GM19372 (cell line): ENCODE data around the gene OXER1.

ENCODE experiments used
- ATAC-seq: cut with Tn5 transposase; IDR thresholded peaks from one replicate; pipeline ENCODE4 v1.9.1; 2021; ENCODE audit warnings: mild to moderate bottlenecking, low read depth, moderate library complexity; ENCODE audit not compliant: unreplicated experiment

OXER1 gene

DNA sequence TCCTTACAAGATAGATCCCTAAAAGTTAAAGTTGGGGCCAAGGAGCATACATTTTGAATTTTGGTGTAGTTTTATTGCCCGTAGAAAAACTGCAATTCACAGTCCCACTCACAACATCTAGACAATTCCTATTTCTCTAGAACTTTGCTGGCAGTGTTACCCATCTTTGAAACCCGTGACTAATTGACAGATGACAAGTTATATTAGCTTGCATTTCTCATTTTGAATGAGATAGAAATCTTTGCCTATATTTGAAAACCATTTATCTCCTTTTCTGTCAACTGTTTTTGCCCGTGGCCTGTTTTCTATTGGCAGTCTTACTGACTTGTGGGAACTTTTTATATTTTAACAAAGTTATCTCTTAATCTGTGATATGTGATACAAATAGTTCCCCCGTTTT is 50.0 kb downstream of the OXER1 start:
- no peak for ATAC-seq

- ATAC-seq: no peak
Measured at GRCh38 chr2:42712934-42713333, 51.0 kb downstream of the OXER1 start.
